IPS DF 6.9 (cell line): ENCODE measurements around the gene TBL1X.

ENCODE experiments used
- DNase-seq: peaks from one replicate; pipeline ENCODE4 v3.0.0-alpha.2; 2013; ENCODE audit warnings: low read depth, low spot score
- H3K27ac ChIP-seq: one replicate; pipeline ENCODE4 v1.5.1; 2013; ENCODE audit warnings: low read length, control low read depth
- H3K27me3 ChIP-seq: 2 replicates; pipeline ENCODE4 v1.6.1; 2013; ENCODE audit warnings: mild to moderate bottlenecking, low read length; ENCODE audit not compliant: control insufficient read depth, insufficient read depth
- H3K36me3 ChIP-seq: 2 replicates; pipeline ENCODE4 v1.6.1; 2013; ENCODE audit warnings: low read length; ENCODE audit not compliant: control insufficient read depth, insufficient read depth
- H3K4me1 ChIP-seq: 2 replicates; pipeline ENCODE4 v1.6.1; 2013; ENCODE audit warnings: low read length; ENCODE audit not compliant: control insufficient read depth, insufficient read depth
- H3K4me3 ChIP-seq: 2 replicates; pipeline ENCODE4 v1.5.1; 2013; ENCODE audit warnings: mild to moderate bottlenecking, low read length
- H3K9me3 ChIP-seq: 2 replicates; pipeline ENCODE4 v1.6.1; 2013; ENCODE audit warnings: low read length, inconsistent platforms; ENCODE audit not compliant: control insufficient read depth, insufficient read depth
- WGBS: extraction: QIAGEN DNeasy Blood & Tissue Kit; methylation state at CpG from one replicate; pipeline ENCODE4 v1.1.7; 2013; ENCODE audit warnings: mixed read lengths, missing lambda C conversion rate; ENCODE audit not compliant: insufficient read length, insufficient coverage; 5-methylcytosine and 5-hydroxymethylcytosine counted together

TBL1X gene

GRCh38 chrX:9597361-9598035, 132.6 kb downstream of the TBL1X start:
- no peak for DNase-seq
- no peaks in the 10 kb centered on the region for H3K27me3 ChIP-seq
- no CpG with 5 or more reads among the region's 13 CpGs for WGBS

GRCh38 chrX:9598344-9598743, 133.5 kb downstream of the TBL1X start:
- no peaks in the 10 kb centered on the region for H3K27me3 ChIP-seq
- DNase-seq = no peak
- H3K27ac ChIP-seq = no peak overlapping the region
- H3K4me3 ChIP-seq = no peak overlapping the region
- peaks cover 6% of the 10 kb centered on the region; the same call in 1 of the 2 replicates for H3K4me1 ChIP-seq
- no peaks in the 10 kb centered on the region for H3K9me3 ChIP-seq
- WGBS = no CpG with 5 or more reads among the region's 7 CpGs
- H3K36me3 ChIP-seq = no peaks in the 10 kb centered on the region

More at GRCh38 chrX:9597361-9598035, 132.6 kb downstream of the TBL1X start:
- peaks cover 6% of the 10 kb centered on the region; the same call in 1 of the 2 replicates for H3K4me1 ChIP-seq
- no peaks in the 10 kb centered on the region for H3K9me3 ChIP-seq
- no peaks in the 10 kb centered on the region for H3K36me3 ChIP-seq
- H3K4me3 ChIP-seq = no peak overlapping the region
- H3K27ac ChIP-seq = no peak overlapping the region

- Histone ChIP-seq H3K4me3 (no peak overlapping the region), H3K27me3 (no peaks in the 10 kb centered on the region), H3K36me3 (no peaks in the 10 kb centered on the region), H3K4me1 (no peaks in the 10 kb centered on the region), H3K9me3 (no peaks in the 10 kb centered on the region), H3K27ac (no peak overlapping the region)
- no CpG with 5 or more reads among the region's 17 CpGs for WGBS
- no peak for DNase-seq
Measured at GRCh38 chrX:9604111-9604907, 139.5 kb downstream of the TBL1X start.

DNA sequence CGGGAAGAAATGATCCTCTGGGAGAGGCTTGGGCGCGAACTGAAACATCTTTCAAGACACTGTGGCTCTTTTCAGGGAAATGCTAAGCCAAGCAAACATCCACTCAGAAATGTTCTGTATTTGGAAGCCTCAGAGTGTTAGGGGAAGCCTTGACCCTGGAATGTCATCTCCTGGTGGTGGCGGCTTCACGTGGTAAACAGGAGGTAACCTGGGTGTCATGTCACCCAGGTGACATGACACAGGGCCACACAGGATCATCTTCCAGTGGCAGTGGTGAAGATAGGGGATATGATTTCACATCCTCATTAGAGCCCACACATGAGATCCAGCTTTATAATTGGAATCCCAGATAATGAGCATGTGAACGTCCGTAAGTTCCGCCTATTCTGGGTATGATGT, 140.0 kb downstream of the TBL1X start:
- H3K27me3 ChIP-seq = no peaks in the 10 kb centered on the region
- H3K9me3 ChIP-seq = no peaks in the 10 kb centered on the region
- no peak for DNase-seq
- no peaks in the 10 kb centered on the region for H3K36me3 ChIP-seq
- no CpG with 5 or more reads among the region's 8 CpGs for WGBS
- no peak overlapping the region for H3K4me3 ChIP-seq
- no peak overlapping the region for H3K27ac ChIP-seq
- H3K4me1 ChIP-seq = no peaks in the 10 kb centered on the region

GRCh38 chrX:9605484-9605883, 140.6 kb downstream of the TBL1X start:
- Histone ChIP-seq H3K27me3 (no peaks in the 10 kb centered on the region), H3K4me1 (no peaks in the 10 kb centered on the region), H3K9me3 (no peaks in the 10 kb centered on the region), H3K36me3 (no peaks in the 10 kb centered on the region), H3K4me3 (no peak overlapping the region), H3K27ac (no peak overlapping the region)
- DNase-seq = no peak

DNA sequence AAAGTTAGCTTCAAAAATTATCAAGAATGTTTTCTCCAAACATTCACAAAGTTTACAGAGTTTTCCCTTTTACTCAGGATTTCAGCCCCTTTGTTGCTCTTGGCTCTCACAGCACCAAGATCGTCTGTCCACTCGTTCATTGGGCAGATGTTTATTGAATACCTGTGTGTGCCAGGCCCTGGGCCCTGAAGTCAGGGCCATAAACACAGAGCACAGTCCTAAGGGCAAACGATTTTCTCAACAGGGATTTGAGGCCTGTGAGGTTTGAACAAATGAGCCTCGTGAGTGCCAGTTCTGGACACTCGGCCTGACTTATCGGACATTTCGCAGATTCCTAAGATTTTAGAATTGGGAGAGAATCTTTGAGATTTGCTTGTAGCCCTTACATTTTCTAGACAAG, 142.1 kb downstream of the TBL1X start:
- no peak for DNase-seq
- H3K9me3 ChIP-seq = no peaks in the 10 kb centered on the region
- no CpG with 5 or more reads among the region's 7 CpGs for WGBS
- no peaks in the 10 kb centered on the region for H3K27me3 ChIP-seq
- H3K4me3 ChIP-seq = no peak overlapping the region
- H3K4me1 ChIP-seq = no peaks in the 10 kb centered on the region
- no peak overlapping the region for H3K27ac ChIP-seq
- H3K36me3 ChIP-seq = no peaks in the 10 kb centered on the region

- WGBS = no CpG with 5 or more reads among the region's 7 CpGs
- Histone ChIP-seq H3K27ac (no peak overlapping the region), H3K27me3 (no peaks in the 10 kb centered on the region), H3K4me1 (no peaks in the 10 kb centered on the region), H3K9me3 (no peaks in the 10 kb centered on the region), H3K4me3 (no peak overlapping the region), H3K36me3 (no peaks in the 10 kb centered on the region)
- no peak for DNase-seq
Measured at GRCh38 chrX:9609499-9609898, 144.6 kb downstream of the TBL1X start.

GRCh38 chrX:9609987-9610386, 145.1 kb downstream of the TBL1X start:
- Histone ChIP-seq H3K27ac (no peak overlapping the region), H3K4me3 (no peak overlapping the region), H3K27me3 (no peaks in the 10 kb centered on the region), H3K4me1 (no peaks in the 10 kb centered on the region), H3K9me3 (no peaks in the 10 kb centered on the region), H3K36me3 (no peaks in the 10 kb centered on the region)
- DNase-seq = no peak
- WGBS = no CpG with 5 or more reads among the region's 3 CpGs

DNA sequence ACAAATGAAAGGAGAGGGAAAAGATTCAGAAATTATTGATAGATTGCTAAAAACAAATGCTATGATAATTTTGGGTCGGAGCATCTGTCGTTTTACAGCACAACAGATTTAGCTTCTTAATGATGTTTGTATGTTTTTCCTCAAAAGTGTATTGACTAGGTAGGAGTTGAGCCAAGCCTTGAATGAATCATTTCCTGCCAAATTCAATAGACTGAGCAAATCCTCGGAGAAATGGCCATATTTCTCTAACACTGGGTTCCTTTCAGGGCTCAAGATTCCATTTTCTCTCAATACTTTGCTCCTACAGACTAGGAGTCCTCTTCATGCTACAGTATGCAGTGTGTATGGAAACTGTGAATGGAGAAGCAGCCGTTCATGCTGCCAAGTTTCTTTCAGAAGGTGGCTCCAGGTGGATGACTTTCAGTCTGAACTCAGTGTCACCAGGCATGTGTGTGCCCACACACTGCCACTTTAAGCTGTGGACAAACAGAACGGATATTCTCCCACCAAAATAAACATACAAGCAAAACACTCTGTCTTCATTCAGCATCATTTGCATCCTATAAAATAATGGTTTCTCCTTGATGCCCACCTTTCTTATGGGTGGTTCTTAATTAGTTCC, 146.0 kb downstream of the TBL1X start:
- H3K36me3 ChIP-seq = no peaks in the 10 kb centered on the region
- H3K4me3 ChIP-seq = no peak overlapping the region
- no peaks in the 10 kb centered on the region for H3K27me3 ChIP-seq
- no CpG with 5 or more reads among the region's 5 CpGs for WGBS
- H3K9me3 ChIP-seq = no peaks in the 10 kb centered on the region
- no peak overlapping the region for H3K27ac ChIP-seq
- no peak for DNase-seq
- H3K4me1 ChIP-seq = no peaks in the 10 kb centered on the region

- no peak for DNase-seq
- WGBS = no CpG with 5 or more reads among the region's 16 CpGs
Measured at GRCh38 chrX:9611436-9612145, 146.7 kb downstream of the TBL1X start.

More at GRCh38 chrX:9611436-9612145, 146.7 kb downstream of the TBL1X start:
- no peaks in the 10 kb centered on the region for H3K36me3 ChIP-seq
- H3K4me3 ChIP-seq = no peak overlapping the region
- H3K4me1 ChIP-seq = no peaks in the 10 kb centered on the region
- no peak overlapping the region for H3K27ac ChIP-seq
- H3K27me3 ChIP-seq = no peaks in the 10 kb centered on the region
- H3K9me3 ChIP-seq = no peaks in the 10 kb centered on the region
